ENCODE results near the gene TTK. TPM values are rescaled to one million over a fixed set of nuclear protein-coding genes. Genes with fewer than 3 reads are reported as not detected.

The TTK gene
- polyA plus RNA-seq, 1 experiment: 5.1 TPM

DNA sequence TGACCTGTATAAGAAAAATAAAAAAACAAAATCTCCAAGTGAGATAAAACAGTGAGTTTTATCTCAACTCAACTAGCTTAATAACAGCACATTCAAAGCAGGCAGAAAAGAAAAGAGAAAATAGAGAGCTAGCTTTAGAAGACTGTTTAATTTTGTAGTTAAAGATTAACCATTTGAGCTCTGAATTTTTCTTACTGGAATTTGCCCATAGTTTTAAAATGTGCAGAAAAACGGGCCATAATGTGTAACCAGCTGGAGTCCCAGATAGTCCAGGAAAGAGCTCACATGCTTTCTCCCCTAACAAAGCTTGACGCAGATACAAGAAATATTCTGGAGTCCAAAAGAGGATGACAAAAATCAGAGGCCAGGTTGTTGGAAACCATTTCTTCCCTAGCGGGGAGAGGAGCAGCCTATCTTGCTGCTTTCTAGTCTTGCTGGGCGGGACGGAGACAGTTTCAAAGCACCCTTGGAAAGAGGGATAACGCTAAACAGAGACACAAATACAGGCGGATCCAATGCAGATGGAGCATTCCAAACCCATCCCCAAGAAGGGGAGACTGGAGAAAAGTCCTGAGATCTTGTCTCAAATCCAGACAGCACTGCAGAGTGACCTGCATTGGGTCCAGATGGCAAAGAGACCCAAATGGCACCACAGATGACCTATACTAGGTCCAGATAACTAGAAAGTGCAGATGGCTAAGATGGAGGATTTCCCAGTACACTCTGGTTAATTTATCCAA is 16.1 kb downstream of the TTK start:
- no peak for DNase-seq (ENCODE audit: low read depth)
- no peaks in the 10 kb centered on the region for H3K36me3 ChIP-seq (ENCODE audit: control insufficient read depth, insufficient read depth, low read length)
- ChIA-PET CTCF (interaction anchor here (1.9 kb wide), 1 partner anchor 12 kb away, joined by 4 read pairs; no protein-coding TSS in a partner anchor), POLR2A (no interaction called here)
- H3K4me3 ChIP-seq (ENCODE audit: low read depth, low read length): no peak overlapping the region
- TF ChIP-seq, protein P1, sequence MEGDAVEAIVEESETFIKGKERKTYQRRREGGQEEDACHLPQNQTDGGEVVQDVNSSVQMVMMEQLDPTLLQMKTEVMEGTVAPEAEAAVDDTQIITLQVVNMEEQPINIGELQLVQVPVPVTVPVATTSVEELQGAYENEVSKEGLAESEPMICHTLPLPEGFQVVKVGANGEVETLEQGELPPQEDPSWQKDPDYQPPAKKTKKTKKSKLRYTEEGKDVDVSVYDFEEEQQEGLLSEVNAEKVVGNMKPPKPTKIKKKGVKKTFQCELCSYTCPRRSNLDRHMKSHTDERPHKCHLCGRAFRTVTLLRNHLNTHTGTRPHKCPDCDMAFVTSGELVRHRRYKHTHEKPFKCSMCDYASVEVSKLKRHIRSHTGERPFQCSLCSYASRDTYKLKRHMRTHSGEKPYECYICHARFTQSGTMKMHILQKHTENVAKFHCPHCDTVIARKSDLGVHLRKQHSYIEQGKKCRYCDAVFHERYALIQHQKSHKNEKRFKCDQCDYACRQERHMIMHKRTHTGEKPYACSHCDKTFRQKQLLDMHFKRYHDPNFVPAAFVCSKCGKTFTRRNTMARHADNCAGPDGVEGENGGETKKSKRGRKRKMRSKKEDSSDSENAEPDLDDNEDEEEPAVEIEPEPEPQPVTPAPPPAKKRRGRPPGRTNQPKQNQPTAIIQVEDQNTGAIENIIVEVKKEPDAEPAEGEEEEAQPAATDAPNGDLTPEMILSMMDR (IDR thresholded peaks at IDR 0.05; ENCODE audit: insufficient read depth, low read depth, low read length): no peak
- H3K27me3 ChIP-seq (ENCODE audit: control insufficient read depth, insufficient read depth, low read length): no peaks in the 10 kb centered on the region

DNA sequence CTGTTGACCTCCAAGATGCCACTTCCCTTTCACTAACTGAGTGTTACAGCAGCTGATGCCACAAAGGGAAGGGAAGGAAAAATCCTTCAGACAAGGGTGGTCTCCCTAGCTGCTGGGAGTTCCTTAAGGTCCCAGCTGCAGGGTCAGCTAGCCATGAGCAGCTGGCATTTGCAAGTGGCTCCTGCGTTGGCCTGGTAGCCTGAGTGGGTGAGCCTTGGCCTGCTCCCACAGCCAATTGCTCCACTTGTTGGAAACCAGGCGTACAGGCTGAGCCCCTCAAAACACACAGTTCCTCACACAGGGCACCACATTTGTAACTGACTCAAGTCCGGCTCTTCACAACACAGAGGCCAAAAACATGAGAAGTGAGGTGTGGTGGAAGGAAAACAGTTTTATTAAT is 16.7 kb downstream of the TTK start:
- CTCF ChIA-PET: interaction anchor here (1.9 kb wide), 1 partner anchor 12 kb away, joined by 4 read pairs; no protein-coding TSS in a partner anchor
- POLR2A ChIA-PET: no interaction called here
- H3K27me3 ChIP-seq (ENCODE audit: control insufficient read depth, insufficient read depth, low read length): no peaks in the 10 kb centered on the region
- no peak overlapping the region for H3K4me3 ChIP-seq (ENCODE audit: low read depth, low read length)
- no peak for DNase-seq (ENCODE audit: low read depth)
- H3K36me3 ChIP-seq (ENCODE audit: control insufficient read depth, insufficient read depth, low read length): no peaks in the 10 kb centered on the region
- TF ChIP-seq, protein P1 (IDR thresholded peaks at IDR 0.05; ENCODE audit: insufficient read depth, low read depth, low read length): no peak

GRCh38 chr6:80021591-80021990 is 17.1 kb downstream of the TTK start:
- Histone ChIP-seq H3K4me3 (ENCODE audit: low read depth, low read length) (no peak overlapping the region), H3K36me3 (ENCODE audit: control insufficient read depth, insufficient read depth, low read length) (no peaks in the 10 kb centered on the region), H3K27me3 (ENCODE audit: control insufficient read depth, insufficient read depth, low read length) (no peaks in the 10 kb centered on the region)
- no peak for DNase-seq (ENCODE audit: low read depth)
- POLR2A ChIA-PET: no interaction called here
- CTCF ChIA-PET: interaction anchor here (1.9 kb wide), 1 partner anchor 11 kb away, joined by 4 read pairs; no protein-coding TSS in a partner anchor
- TF ChIP-seq, protein P1 (IDR thresholded peaks at IDR 0.05; ENCODE audit: insufficient read depth, low read depth, low read length): no peak

DNA sequence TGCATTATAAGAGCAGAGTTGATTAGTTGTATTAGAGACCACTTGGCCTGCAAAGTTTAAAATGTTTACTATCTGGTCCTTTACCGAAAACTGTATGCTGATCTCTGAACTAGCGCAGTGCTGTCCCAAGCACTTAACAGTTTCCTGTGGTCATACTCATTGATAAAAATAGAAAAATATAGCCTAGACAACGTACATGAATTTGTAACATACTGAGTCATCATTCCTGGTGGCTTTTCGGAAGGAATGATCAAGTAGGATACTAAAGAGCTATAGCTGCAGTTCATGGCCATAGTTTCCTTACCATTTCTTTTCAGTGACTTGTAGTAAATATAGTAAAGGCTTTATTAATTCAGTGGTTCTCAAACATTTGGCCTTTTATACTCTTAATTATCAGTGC is 18.4 kb downstream of the TTK start:
- ChIA-PET CTCF (no interaction called here), POLR2A (no interaction called here)
- TF ChIP-seq, protein P1 (IDR thresholded peaks at IDR 0.05; ENCODE audit: insufficient read depth, low read depth, low read length): no peak
- Histone ChIP-seq H3K36me3 (ENCODE audit: control insufficient read depth, insufficient read depth, low read length) (no peaks in the 10 kb centered on the region), H3K27me3 (ENCODE audit: control insufficient read depth, insufficient read depth, low read length) (no peaks in the 10 kb centered on the region), H3K4me3 (ENCODE audit: low read depth, low read length) (no peak overlapping the region)
- DNase-seq (ENCODE audit: low read depth): no peak

GRCh38 chr6:80028589-80028988 is 24.1 kb downstream of the TTK start:
- ChIA-PET CTCF (no interaction called here), POLR2A (no interaction called here)
- H3K27me3 ChIP-seq (ENCODE audit: control insufficient read depth, insufficient read depth, low read length): no peaks in the 10 kb centered on the region
- H3K36me3 ChIP-seq (ENCODE audit: control insufficient read depth, insufficient read depth, low read length): no peaks in the 10 kb centered on the region
- TF ChIP-seq, protein P1 (IDR thresholded peaks at IDR 0.05; ENCODE audit: insufficient read depth, low read depth, low read length): no peak
- no peak for DNase-seq (ENCODE audit: low read depth)
- no peak overlapping the region for H3K4me3 ChIP-seq (ENCODE audit: low read depth, low read length)

Data from BJ (cell line).